A673 (cell line): ENCODE data around the gene TCERG1L. TPM values are rescaled to one million over a fixed set of nuclear protein-coding genes. Genes with fewer than 3 reads are reported as not detected.
"Not testable (repeated sequence)": the region's sequence is repeated elsewhere in the genome, so short reads cannot be mapped to it uniquely, and the experiment has no call there.

Source experiments
- BruUV-seq: library from RNA; stranded (reverse); fragments of 400-500 nt; replicated peaks from 2 replicates; lab custom pipeline; 2021; lab: Mats Ljungman, UMichigan
- CTCF ChIA-PET: fragments of 300-600 bp; sonication (Branson Sonifier 250); formaldehyde crosslinking; loops from one replicate; lab custom pipeline; 2022; ENCODE audit warnings: antibody characterized with exemption; lab: Charles Lee
- POLR2A ChIA-PET: fragments of 300-600 bp; sonication (Branson Sonifier 250); formaldehyde crosslinking; loops from one replicate; lab custom pipeline; 2022; ENCODE audit warnings: antibody characterized with exemption; ENCODE audit not compliant: low non-redundant PET; lab: Charles Lee
- DNase-seq: peaks from one replicate; pipeline ENCODE4 v3.0.0-alpha.2; 2015; ENCODE audit warnings: low spot score
- H3K27ac ChIP-seq: fragments of 200-600 bp; sonication (generic); 2 replicates; pipeline ENCODE4 v1.5.1; 2016; ENCODE audit warnings: mixed run types, low read depth, mild to moderate bottlenecking, mixed read lengths, antibody characterized with exemption, low read length; ENCODE audit not compliant: poor library complexity, severe bottlenecking
- H3K27me3 ChIP-seq: fragments of 200-600 bp; sonication (generic); replicated peaks from 2 replicates; pipeline ENCODE4 v1.6.1; 2017; ENCODE audit warnings: mixed run types, low read depth, mild to moderate bottlenecking, mixed read lengths, antibody characterized with exemption, low read length; ENCODE audit not compliant: insufficient read depth, poor library complexity
- H3K36me3 ChIP-seq: fragments of 200-600 bp; sonication (generic); 2 replicates; pipeline ENCODE4 v1.6.1; 2016; ENCODE audit warnings: mixed run types, mild to moderate bottlenecking, mixed read lengths, antibody characterized with exemption, low read length; ENCODE audit not compliant: insufficient read depth, poor library complexity, severe bottlenecking
- H3K4me1 ChIP-seq: fragments of 200-600 bp; sonication (generic); 2 replicates; pipeline ENCODE4 v1.6.1; 2017; ENCODE audit warnings: mixed run types, mild to moderate bottlenecking, mixed read lengths, antibody characterized with exemption, low read length; ENCODE audit not compliant: insufficient read depth, poor library complexity, severe bottlenecking
- H3K4me3 ChIP-seq: fragments of 200-600 bp; sonication (generic); 2 replicates; pipeline ENCODE4 v1.5.1; 2016; ENCODE audit warnings: low read depth, mixed run types, mild to moderate bottlenecking, mixed read lengths, low read length; ENCODE audit not compliant: poor library complexity, severe bottlenecking
- H3K9me3 ChIP-seq: fragments of 200-600 bp; sonication (generic); 2 replicates; pipeline ENCODE4 v1.6.1; 2016; ENCODE audit warnings: mixed run types, low read depth, mild to moderate bottlenecking, mixed read lengths, antibody characterized with exemption, low read length; ENCODE audit not compliant: poor library complexity, severe bottlenecking
- CTCF ChIP-seq: fragments of 300-800, 200-600 bp; sonication (generic); conservative IDR thresholded peaks from 2 replicates; pipeline ENCODE4 v1.5.1; 2017; ENCODE audit warnings: low read depth, mild to moderate bottlenecking, antibody characterized with exemption, low read length, moderate library complexity, mixed read lengths
- EZH2 ChIP-seq: fragments of 200-600 bp; sonication (generic); IDR thresholded peaks from 2 replicates; pipeline ENCODE4 v1.6.1; 2017; ENCODE audit warnings: borderline replicate concordance, low read depth, mild to moderate bottlenecking, mixed read lengths, antibody characterized with exemption, low read length; ENCODE audit not compliant: poor library complexity, severe bottlenecking
- intact Hi-C: fragments of 100-400 bp; cut with micrococcal nuclease; formaldehyde crosslinking; loops from one replicate; pipeline ENCODE4 v1.10.0; 2022; ENCODE audit not compliant: unreplicated experiment
- total RNA-seq: library from RNA; stranded (reverse); gene quantifications from 2 replicates; pipeline ENCODE4 v1.2.3, GENCODE V29; 2021

Gene TCERG1L
- total RNA-seq, 1 experiment from 2014 or later: 16.3 TPM

GRCh38 chr10:131155218-131155875, 156.2 kb downstream of the TCERG1L start:
- no peak for DNase-seq
- intact Hi-C loops: no loop called here
- no peak for TF ChIP-seq CTCF
- TF ChIP-seq EZH2: no peak
- no peaks in the 10 kb centered on the region for H3K9me3 ChIP-seq
- no peaks in the 10 kb centered on the region for H3K4me1 ChIP-seq
- POLR2A ChIA-PET: no interaction called here
- no peaks in the 10 kb centered on the region for H3K27me3 ChIP-seq
- no TSS peak for BruUV-seq
- H3K27ac ChIP-seq: no peak overlapping the region
- H3K36me3 ChIP-seq: no peaks in the 10 kb centered on the region
- H3K4me3 ChIP-seq: no peak overlapping the region
- CTCF ChIA-PET: no interaction called here

- no peaks in the 10 kb centered on the region for H3K27me3 ChIP-seq
- H3K27ac ChIP-seq: no peak overlapping the region
- H3K9me3 ChIP-seq: no peaks in the 10 kb centered on the region
- TF ChIP-seq EZH2: no peak
- no peak for TF ChIP-seq CTCF
- no peak for DNase-seq
- no peaks in the 10 kb centered on the region for H3K36me3 ChIP-seq
- no peaks in the 10 kb centered on the region for H3K4me1 ChIP-seq
- ChIA-PET POLR2A (no interaction called here), CTCF (no interaction called here)
- no peak overlapping the region for H3K4me3 ChIP-seq
- intact Hi-C loops: no loop called here
- BruUV-seq: no TSS peak
These were observed 157.1 kb downstream of the TCERG1L start for GRCh38 chr10:131154306-131155025.

- H3K4me3 ChIP-seq, H3K27me3 ChIP-seq, BruUV-seq, H3K4me1 ChIP-seq, intact Hi-C loops, CTCF ChIA-PET, H3K27ac ChIP-seq, H3K36me3 ChIP-seq, H3K9me3 ChIP-seq, DNase-seq, POLR2A ChIA-PET: not testable (repeated sequence)
These were observed 159.1 kb downstream of the TCERG1L start for GRCh38 chr10:131152456-131152855.

- Histone ChIP-seq H3K9me3 (no peaks in the 10 kb centered on the region), H3K4me3 (no peak overlapping the region), H3K36me3 (no peaks in the 10 kb centered on the region), H3K27me3 (no peaks in the 10 kb centered on the region), H3K27ac (no peak overlapping the region), H3K4me1 (peaks cover 20% of the 10 kb centered on the region)
- CTCF ChIA-PET: no interaction called here
- BruUV-seq: no TSS peak
- DNase-seq: no peak
- intact Hi-C loops: no loop called here
- POLR2A ChIA-PET: no interaction called here
- TF ChIP-seq CTCF (no peak), EZH2 (no peak)
These were observed 161.4 kb downstream of the TCERG1L start for GRCh38 chr10:131150126-131150525.
